GM12892 (cell line): ENCODE data around the gene IFNB1.

Experiments
- POLR2A ChIP-seq: IDR thresholded peaks from 2 replicates; pipeline ENCODE4 v1.6.1; 2011; ENCODE audit warnings: low read depth, low read length, control low read depth
- POLR2AphosphoS5 ChIP-seq: IDR thresholded peaks from 2 replicates; pipeline ENCODE4 v1.6.1; 2011; ENCODE audit warnings: low read depth, low read length, control low read depth
- TAF1 ChIP-seq: IDR thresholded peaks from 2 replicates; pipeline ENCODE4 v1.6.1; 2011; ENCODE audit warnings: low read depth, mild to moderate bottlenecking, control low read depth, low read length, borderline replicate concordance

DNA sequence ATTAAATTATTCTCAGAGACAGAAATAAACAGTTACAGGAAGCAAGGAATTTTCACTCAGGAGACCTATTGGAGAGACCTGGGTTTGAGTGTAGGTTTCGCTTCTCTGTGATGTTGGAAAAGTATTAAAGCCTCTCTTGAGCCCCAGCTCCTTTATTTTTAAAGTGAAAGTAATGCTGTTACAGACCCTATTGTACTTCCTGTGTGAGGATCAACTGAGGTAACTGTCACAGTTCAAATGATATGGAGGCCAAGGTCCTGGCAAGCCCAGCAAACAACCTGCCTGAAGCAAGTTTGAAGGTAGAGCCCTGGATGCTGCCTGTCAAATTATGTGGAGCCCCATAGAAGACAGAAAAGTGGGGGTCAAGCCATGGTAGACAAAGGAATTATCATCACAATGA, 38.4 kb downstream of the IFNB1 start:
- no peak for TF ChIP-seq POLR2A
- no peak for TF ChIP-seq TAF1
- TF ChIP-seq POLR2AphosphoS5: no peak
